Germinal center (tissue), 1 donor: ENCODE data around the gene ZDHHC6.
"Not testable (repeated sequence)": the region's sequence is repeated elsewhere in the genome, so short reads cannot be mapped to it uniquely, and the experiment has no call there.

ENCODE experiments used
- DNase-seq: peaks from one replicate; pipeline ENCODE4 v3.0.0; 2012; ENCODE audit warnings: mixed read lengths, low spot score

Gene ZDHHC6, protein sequence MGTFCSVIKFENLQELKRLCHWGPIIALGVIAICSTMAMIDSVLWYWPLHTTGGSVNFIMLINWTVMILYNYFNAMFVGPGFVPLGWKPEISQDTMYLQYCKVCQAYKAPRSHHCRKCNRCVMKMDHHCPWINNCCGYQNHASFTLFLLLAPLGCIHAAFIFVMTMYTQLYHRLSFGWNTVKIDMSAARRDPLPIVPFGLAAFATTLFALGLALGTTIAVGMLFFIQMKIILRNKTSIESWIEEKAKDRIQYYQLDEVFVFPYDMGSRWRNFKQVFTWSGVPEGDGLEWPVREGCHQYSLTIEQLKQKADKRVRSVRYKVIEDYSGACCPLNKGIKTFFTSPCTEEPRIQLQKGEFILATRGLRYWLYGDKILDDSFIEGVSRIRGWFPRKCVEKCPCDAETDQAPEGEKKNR

DNA sequence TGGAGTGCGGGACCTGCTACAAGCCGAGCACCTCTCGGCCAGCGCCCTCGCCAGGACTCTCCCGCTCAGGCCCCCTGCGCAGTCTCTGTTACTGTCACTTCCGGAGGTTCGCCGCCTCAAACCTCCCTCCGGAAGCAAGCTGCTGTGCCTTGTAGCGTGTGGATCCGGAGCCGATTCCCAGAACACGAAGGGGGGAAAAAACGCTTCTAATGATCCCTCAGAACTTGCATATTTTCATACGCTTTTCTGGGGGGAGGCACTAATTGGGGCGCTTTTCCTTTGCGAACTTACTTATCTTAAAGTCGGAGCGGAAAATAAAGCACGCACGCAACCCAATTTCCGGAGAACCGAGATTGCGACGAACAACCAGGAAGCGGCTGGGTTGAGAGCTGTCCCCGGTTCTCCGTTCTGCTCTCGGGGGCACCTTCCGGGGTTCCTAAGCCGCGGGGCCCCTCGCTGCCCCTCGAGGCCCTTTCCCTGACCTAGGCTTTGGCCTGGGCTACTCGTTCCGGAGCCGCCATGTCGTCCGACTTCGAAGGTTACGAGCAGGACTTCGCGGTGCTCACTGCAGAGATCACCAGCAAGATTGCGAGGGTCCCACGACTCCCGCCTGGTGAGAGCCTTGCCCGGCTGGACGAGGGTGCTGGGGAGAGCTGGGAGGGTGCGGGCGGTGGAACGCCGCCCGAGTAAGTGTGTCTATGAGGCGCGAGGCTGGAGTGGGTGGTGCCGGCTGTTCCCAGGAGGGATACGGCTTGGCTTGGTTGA lies at the start of gene ZDHHC6, which contains the start of gene VTI1A:
ZDHHC6 (minus strand) TSS at position 60 of the 765 bp plus-strand sequence. CDS start 1,478 bp downstream, outside the sequence.
VTI1A (plus strand) TSS at position 361 of the 765 bp plus-strand sequence; CDS start at position 520, 159 bp downstream.
- peak; percentile 78 for DNase-seq

DNA sequence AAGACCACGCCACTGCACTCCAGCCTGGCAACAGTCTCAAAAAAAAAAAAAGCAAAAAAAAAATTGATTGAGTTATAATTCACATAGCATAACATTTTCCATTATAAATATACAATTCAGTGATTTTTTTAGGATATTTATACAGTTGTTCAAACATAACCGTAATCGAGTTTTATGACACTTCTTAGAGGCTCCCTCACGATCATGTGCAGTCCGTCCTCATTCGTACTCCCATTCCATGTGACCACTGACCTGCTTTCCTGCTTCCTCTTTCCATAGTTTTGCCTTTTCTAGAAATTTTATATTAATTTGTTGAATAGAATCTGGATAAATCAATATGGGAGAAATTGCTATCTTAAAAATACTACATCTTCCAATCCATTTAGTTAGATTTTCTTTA lies 46.0 kb upstream of the ZDHHC6 start:
- no peak for DNase-seq

DNA sequence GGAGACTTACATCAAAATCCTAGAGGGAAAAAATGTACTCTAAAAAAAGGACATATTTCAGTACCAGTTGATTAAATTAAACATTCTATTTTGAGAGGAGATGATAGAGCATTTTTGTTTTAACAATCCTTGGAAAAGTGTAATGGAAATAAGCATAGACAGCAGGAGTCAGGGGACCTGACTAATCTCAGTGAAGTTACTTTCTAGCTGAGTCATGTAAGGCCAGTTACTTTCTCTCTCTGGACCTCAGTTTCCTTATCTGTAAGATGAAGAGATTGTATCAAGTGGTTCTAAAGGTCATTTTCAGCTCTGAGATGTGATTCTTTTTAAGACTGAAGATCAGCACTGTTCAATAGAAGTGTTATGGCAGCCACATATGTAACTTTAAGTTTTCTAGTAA lies 44.4 kb upstream of the ZDHHC6 start:
- no peak for DNase-seq

DNA sequence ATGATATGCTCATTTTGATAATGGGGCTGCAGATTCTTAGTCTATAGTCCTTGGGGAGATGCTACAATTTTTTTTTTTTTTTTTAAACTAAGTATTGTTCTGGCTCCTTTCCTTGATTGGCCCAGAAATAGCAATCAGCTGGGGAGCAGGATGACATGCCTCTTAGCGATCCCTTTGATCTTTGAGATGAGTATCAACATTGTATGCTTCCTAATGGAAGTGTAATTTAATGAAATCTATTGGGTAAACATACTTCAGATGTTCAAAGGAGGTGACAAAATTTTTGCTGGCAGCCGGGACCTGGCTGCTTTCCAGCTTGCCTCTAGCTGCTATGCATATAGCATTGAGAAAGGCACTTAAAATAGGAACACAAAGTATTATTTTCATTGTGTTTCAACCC lies 43.8 kb upstream of the ZDHHC6 start:
- no peak for DNase-seq

DNA sequence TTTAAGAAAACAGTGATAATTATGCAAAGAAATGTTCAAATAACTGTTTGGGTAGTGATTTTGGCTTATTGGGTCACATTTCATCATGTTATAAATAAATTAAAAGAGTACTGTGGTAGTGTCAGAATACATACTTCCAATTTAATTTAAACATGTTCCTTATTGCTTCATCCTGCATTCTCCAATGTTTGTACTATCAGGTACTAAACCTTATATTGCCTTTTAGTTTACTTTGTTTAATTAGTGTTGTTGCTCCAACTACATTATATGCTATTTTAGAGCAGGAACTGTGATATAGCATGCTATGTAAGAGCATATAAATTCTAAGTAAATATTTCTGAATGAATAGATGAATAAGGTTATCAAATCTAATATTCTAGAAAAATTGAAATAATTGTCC lies 41.2 kb upstream of the ZDHHC6 start:
- no peak for DNase-seq

DNA sequence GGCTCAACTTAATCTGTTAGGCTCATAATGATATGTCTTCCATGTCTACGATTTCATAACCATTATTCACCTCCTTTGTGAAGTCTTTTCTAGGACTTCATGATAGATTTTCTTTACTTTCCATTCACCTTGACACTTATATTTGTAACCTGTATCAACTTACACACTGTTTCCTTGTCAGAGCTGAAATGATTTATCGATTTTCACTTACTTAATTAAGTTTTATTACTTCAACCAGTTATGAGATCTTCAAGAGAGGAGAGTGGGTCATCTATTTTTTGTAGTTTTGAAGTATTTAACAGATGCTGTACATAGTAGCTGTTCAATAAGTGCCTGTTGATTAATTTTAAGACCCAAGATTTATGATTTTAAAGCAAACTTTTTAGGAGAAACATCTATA lies 37.7 kb upstream of the ZDHHC6 start:
- DNase-seq: no peak

DNA sequence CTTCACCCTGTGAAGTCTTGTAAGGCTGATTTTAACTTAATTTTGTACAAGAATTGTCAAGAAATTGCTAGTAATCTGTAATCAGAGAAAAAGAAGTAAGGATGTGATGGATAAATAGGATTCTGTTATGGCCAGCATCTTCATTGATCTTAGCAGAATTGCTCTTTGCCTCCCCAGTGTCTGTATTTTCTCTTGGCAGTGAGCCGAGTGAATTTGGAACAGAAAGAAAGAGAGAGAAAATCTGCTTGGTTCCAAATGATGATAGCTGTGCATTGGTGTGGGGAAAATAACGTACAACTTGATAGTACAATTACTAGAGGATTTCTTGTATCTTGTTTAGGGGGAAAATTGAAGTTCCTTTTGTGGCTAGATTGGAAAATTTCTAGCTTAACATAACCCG lies 34.9 kb upstream of the ZDHHC6 start:
- no peak for DNase-seq

DNA sequence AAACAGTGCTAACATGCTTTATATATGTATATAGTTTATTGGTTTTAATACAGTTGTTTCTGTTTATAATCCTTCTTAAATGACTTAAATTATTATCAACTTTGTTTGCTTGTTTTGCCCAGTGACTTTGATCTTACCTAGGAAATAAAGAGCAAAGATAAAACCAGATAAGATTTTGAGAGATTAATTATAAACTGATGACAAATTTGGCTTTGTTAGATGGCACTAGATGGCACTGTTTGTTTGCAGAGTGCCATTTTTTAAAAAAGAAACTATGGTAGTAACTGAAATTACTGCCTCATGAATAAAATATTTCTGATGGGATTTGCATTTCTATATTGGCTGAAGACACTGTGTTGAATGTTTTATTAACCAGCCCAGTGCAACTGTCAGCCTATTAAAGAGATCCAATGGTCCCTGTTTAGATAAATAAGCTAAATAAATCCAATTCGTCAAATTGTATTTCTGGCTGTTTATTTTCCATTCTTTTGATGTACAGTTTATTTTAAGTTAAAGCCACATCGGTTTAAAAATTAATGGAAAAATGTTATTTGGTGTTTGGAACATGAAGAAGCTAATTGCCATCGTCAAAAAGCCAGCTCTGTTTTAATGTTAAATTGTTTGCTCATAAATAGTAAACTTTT lies 29.0 kb upstream of the ZDHHC6 start:
- DNase-seq: no peak

DNA sequence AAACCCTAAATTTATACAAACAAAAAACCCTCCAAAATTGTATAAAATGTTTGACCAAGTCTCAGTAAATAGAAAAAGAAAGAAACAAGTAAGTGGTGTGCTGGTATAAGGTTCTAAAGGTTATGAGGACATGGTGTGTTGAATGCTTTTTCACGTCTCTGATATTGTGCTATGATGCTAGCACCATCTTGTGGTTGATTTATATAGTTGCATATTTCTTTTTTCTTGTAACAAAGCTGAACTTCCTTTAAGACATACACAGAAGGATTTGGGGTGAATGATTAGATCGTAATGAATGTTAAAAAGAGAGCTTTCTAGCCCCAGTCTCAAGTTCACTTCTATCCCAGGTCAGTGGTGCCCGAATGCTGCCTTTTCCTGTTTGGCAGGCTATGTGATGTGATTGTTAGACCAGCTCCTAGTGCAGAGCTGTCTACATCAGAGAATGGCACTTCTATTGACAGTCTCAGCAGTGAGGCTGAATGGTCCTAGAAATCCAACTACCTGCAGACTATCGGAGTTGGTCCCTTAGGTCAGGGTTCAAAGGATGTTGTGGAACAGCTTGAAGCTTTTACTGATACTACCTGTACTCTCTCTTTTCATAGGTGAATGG lies 25.3 kb upstream of the ZDHHC6 start:
- DNase-seq: peak; percentile 55

DNA sequence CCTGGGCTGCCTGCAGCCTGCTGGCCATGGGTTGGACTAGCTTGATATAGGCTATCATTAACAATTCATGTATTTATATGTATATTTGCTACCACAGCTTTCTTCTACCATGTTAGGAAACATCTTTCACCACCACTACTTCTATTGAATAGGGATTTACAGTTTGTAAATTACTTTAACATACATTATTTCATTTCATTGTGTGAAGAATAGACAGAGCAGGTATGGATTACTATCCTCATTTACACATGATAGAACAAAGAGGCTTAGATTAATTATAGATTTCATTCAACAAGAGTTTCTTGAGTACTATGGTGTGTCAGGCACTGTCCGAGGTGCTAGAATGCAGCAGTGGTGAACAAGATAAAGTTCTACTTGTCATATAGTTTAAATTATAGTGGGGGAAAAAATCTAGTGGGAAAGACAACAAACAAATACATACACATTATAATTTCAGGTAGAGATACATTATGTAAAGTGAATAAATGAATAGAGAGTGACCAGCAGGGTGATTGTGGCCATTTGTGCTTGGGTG lies 20.9 kb upstream of the ZDHHC6 start:
- DNase-seq: no peak

DNA sequence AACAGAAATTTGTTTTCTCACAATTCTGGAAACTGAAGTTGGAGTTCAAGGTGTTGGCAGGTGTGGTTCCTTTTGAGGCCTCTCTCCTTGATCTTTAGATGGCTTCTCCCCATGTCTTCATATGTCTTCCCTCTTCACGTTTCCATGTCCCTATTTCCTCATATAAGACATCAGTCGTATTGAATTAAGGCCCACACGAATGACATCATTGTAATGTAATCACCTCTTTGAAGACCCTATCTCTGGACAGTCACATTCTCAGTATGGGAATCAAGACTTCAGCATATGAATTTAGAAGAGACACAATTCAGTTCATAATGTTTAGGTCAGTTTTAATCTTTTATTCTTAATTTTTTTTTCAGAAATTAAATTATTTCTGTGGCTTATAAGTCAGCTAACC lies 20.1 kb upstream of the ZDHHC6 start:
- no peak for DNase-seq

DNA sequence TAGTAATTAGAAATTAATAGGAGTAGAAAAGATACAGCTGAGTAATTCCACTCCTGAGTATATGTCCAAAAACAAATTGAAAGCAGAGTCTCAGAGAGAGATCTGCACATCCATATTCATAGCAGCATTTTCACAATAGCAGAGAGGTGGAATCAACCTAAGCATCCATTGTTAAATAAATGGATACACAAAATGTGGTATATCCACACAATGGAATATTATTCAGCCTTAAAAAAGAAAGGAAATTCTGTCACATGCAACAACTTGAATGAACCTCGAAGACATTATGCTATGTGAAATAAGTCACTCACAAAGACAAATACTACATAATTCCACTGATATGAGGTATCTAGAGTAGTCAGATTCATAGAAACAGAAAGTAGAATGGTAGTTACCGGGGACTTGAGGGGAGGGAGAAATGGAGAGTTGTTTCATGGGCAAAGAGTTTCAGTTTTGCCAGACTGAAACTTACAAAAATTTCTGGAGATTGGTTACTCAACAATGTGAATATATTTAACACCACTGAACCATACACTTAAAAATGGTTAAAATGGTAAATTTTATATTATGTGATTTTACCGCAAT lies 18.7 kb upstream of the ZDHHC6 start:
- DNase-seq: no peak

DNA sequence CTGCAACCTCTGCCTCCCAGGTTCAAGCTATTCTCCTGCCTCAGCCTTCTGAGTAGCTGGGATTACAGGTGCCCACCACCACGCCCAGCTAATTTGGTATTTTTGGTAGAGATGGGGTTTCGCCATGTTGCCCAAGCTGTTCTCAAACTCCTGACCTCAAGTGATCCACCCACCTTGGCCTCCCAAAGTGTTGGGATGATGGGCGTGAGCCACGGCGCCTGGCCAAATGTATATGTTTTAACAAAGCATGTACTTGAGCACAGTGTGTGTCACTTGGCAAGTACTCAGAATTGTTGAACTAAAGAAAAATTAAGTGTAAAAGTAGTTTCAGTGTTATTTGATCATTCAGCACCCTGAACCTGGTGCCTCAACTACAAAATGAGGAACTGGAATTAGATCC lies 17.4 kb upstream of the ZDHHC6 start:
- DNase-seq: not testable (repeated sequence)

DNA sequence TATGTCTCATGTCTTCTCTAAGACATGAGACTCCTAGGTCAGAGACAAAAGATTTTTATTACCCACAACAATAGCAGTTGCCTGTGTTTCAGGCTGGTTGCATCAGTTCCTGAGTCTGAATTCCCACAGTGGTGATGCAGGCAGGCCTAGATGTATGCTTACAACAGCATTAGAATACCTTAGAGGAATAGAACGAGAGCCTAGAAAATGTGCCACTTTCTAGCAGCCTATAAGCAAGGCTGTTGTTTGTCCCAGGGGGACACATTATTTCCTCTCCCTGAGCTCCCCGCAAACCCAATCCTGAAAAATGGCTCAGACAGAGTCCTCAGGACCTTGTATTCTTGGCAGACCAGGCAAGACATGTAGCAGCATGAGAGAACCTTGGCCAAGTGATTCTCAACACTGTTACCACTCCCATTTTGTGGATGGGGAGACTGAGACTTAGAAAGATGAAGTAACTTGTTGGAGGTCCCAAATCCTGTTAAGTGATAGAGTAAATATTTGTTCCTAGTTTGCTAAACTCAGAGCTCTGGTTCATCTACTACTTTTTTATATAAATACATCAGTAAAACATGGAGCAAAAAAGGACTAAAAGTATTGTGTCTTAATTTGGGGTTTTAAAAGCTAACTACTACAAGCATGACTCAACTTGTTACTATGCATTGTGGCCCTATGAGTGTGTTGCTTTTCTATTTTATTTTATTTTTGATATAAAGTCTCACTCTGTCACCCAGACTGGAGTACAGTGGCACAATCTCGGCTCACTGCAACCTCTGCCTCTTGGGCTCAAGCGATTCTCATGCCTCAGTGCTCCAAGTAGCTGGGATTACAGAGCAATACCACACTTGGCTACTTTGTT lies 14.5 kb upstream of the ZDHHC6 start:
- DNase-seq: no peak

DNA sequence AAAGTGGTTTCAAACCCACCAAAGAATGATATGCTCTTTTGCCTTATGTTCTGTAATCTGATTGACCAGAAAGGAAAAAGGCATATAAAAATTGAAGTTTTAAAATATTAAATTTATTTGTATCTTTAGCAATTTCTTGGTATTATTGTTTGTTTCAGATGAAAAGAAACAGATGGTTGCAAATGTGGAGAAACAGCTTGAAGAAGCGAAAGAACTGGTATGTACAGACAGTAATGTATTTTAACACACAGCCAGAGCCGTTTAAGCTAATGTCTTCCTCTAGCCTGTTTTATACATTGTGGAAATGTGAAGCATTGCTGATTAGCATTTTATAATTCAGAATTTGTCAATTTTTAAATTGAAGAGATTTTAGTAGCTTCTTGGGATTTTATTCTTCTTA lies 13.7 kb upstream of the ZDHHC6 start:
- no peak for DNase-seq

DNA sequence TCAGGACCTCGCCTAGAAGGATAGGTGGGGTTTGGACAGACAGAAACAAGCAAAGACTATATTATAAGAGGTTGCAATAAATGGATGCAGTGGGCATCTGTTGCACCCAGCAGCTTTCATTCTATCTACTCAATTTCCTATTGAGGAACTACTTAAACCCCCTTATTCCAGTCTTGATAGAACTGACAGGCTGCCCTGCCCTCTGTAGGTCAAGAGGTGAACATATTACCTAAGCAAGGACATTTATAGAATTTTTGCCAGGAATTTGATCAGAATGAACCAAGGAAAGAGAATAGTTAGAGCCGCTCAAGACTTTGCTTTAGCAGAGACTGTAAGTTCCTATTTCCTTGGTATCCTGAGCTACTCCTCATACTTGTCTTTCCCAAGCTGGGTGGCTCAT lies 9.8 kb upstream of the ZDHHC6 start:
- peak; percentile 16 for DNase-seq

DNA sequence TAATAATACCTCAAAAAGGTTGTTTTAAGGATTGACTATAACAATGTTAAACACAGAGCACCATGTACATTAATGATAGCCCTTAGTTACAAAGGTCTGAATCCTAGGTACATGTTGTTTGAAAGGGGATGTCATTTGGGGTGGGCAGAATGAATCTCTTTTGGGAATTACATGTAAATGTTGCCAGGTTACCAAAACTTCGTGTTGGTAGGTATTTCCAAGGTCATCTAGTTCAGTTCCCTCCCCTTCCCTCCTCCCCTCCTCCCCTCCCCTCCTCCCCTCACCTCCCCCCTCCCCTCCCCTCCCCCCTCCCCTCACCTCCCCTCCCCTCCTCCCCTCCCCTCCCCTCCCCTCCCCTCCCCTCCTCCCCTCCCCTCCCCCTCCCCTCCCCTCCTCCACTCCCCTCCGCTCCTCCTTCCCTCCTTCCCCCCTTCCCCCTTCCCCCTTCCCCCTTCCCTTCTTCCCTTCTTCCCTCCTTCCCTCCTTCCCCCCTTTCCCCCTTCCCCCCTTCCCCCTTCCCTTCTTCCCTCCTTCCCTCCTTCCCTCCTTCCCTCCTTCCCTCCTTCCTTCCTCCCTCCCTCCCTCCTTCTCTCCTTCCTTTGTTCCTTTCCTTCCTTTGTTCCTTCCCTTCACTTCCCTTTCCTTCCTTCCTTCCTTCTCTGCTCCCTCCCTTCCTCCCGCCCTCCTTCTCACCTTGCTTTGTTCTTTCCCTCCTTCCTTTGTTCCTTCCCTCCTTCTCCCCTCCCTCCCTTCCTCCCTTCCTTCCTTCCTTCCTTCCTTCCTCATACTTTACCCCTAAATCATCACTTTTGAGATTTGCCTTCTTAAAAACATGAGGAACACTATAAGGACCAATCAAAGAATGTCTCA lies 8.4 kb upstream of the ZDHHC6 start:
- DNase-seq: no peak

DNA sequence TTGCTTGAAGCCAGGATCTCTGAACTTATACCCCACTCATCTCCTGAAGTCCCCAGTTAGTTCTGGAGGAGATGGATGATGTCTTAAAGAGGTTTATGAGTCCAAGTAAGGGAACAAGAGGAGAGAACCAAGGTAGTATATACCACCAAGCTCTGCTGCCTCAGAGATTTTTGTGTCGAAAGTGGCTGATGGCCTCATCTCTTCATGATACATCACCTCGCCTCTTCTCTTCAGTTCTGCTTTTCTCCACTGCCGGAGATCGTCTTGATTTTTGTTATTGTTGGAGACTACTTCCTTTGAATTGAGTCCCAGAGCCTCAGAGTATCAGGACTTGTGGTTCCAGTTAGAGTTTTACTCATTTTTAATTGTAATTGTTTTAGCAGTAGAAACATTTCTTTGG lies 2.2 kb upstream of the ZDHHC6 start:
- no peak for DNase-seq

DNA sequence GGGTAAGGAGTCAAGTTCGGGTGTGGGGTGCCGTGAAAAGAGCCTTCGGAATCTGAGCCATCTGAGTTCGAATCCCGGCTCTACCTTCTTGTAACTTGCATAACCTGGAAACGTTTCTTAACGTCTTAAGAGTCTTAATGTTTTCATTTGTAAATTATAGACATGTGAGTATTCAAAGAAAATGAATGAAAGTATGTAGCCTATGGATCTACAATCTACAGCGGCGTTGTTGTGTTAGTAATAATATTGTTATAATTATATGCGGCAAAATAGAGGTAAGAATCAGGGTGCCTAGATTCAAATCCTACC lies 860 bp upstream of the ZDHHC6 start:
- DNase-seq: no peak
